ENCODE measurements around the gene ZNF738. TPM values are rescaled to one million over a fixed set of nuclear protein-coding genes. Genes with fewer than 3 reads are reported as not detected.

ZNF738 gene
- polyA plus RNA-seq, 1 of the 3 experiments (the other 2 are of a cell fraction), result 8.1 TPM

- H3K27me3 ChIP-seq (ENCODE audit: insufficient read depth), result no peaks in the 10 kb centered on the region
- H3K27ac ChIP-seq (ENCODE audit: low read depth in 2 of 2, low read length in 1 of 2), result no peak overlapping the region
- H3K79me2 ChIP-seq (ENCODE audit: insufficient read depth), result peaks cover 64% of the 10 kb centered on the region
- H3K9ac ChIP-seq, result no peak overlapping the region
- peaks cover 7% of the 10 kb centered on the region; the same call in 1 of the 2 replicates for H3K9me3 ChIP-seq
- peaks cover 13 to 53% of the 10 kb centered on the region in 2 experiments for H3K36me3 ChIP-seq (replicated peaks in 1 of 2; ENCODE audit: control insufficient read depth in 1 of 2, insufficient read depth in 2 of 2, low read length in 1 of 2)
- 90% methylated on average over 3 of the region's 3 CpGs for WGBS (ENCODE audit: low lambda C conversion rate)
- ChIA-PET POLR2A (interaction anchor here (1.0 kb wide), 1 partner anchor 33 kb away, joined by 4 read pairs; the partner anchor contains the start of gene ZNF708), CTCF (no interaction called here)
- H3K4me2 ChIP-seq, result no peak overlapping the region
- no peaks in the 10 kb centered on the region for H3K4me1 ChIP-seq (ENCODE audit: control insufficient read depth in 1 of 2, insufficient read depth in 2 of 2, low read depth in 1 of 2, low read length in 1 of 2)
- TF ChIP-seq RAD21 (IDR thresholded peaks at IDR 0.05; ENCODE audit: low read length) (no peak), ZBTB33 (IDR thresholded peaks at IDR 0.05; ENCODE audit: borderline replicate concordance, low read depth) (no peak), REST (IDR thresholded peaks at IDR 0.05; ENCODE audit: low read depth, low read length) (no peak), GATA2 (CRISPR knock-in tag; IDR thresholded peaks at IDR 0.05) (no peak), PBX3 (IDR thresholded peaks at IDR 0.05) (no peak), FOSL2 (IDR thresholded peaks at IDR 0.05; ENCODE audit: borderline replicate concordance, low read depth) (no peak), MXI1 (IDR thresholded peaks at IDR 0.05; ENCODE audit: low read depth, low read length) (no peak), ELF1 (IDR thresholded peaks at IDR 0.05) (no peak), IRF3 (IDR thresholded peaks at IDR 0.05; ENCODE audit: low read depth, low read length) (no peak), EZH2phosphoT487 (IDR thresholded peaks at IDR 0.05; ENCODE audit: borderline replicate concordance, low read depth) (no peak), CTCF (IDR thresholded peaks at IDR 0.05) (no peak), FOXJ3 (CRISPR knock-in tag; IDR thresholded peaks at IDR 0.05) (no peak), MAX (IDR thresholded peaks at IDR 0.05; ENCODE audit: low read depth) (no peak), SIN3A (IDR thresholded peaks at IDR 0.05; ENCODE audit: borderline replicate concordance, low read depth, low read length) (no peak)
- H2AFZ ChIP-seq (ENCODE audit: low read depth), result no peak overlapping the region
- H3F3A ChIP-seq (replicated peaks; ENCODE audit: insufficient read depth), result peaks cover 7% of the 10 kb centered on the region
- H3K9me2 ChIP-seq, result no peaks in the 10 kb centered on the region
- H3K4me3 ChIP-seq (ENCODE audit: low read depth in 2 of 2, low read length in 1 of 2), result no peak overlapping the region
- DNase-seq, result no peak
- no peaks in the 10 kb centered on the region for H4K20me1 ChIP-seq (ENCODE audit: insufficient read depth)
These were observed 3.5 kb downstream of the ZNF738 start for GRCh38 chr19:21362291-21362690.
